Uterus (tissue), 2 donors: Measurements from ENCODE around the gene JPH3.

Experiments used
- CTCF ChIP-seq, 4 experiments: fragments of 200-600 bp in 2 of 4; fragments of 450-650 bp in 2 of 4; sonication (generic) in 2 of 4; IDR thresholded peaks; one replicate each; pipeline ENCODE4 v1.5.1; 2016 to 2019; ENCODE audit warnings: antibody characterized with exemption in 4 of 4, mild to moderate bottlenecking in 2 of 4, moderate library complexity in 1 of 4
- POLR2A ChIP-seq, 2 donors: fragments of 450-650 bp; IDR thresholded peaks; one replicate each; pipeline ENCODE4 v1.6.1; 2016; ENCODE audit warnings: antibody characterized with exemption in 2 of 2, mild to moderate bottlenecking in 1 of 2, moderate library complexity in 1 of 2

GRCh38 chr16:87684711-87685404 lies 82.5 kb downstream of the JPH3 start:
- no peak for TF ChIP-seq CTCF (IDR thresholded peaks at IDR 0.05)
- TF ChIP-seq POLR2A (IDR thresholded peaks at IDR 0.05), result no peak
